Activated T-helper 1 cell treated with anti-CD3 and anti-CD28 coated beads, Interleukin-2, amount 50 U/mL, for 16 hours (primary cell): ENCODE measurements around the gene MTO1.
"Not testable (repeated sequence)": the region's sequence is repeated elsewhere in the genome, so short reads cannot be mapped to it uniquely, and the experiment has no call there.

ENCODE experiments used
- DNase-seq, 2 donors: peaks; one replicate each; pipeline ENCODE4 v3.0.0-alpha.2; 2020; ENCODE audit warnings: low read depth in 1 of 2, low spot score in 1 of 2

The MTO1 gene

GRCh38 chr6:73528897-73529296 lies 67.4 kb downstream of the MTO1 start:
- no peak for DNase-seq

GRCh38 chr6:73532293-73532692 lies 70.8 kb downstream of the MTO1 start:
- DNase-seq, result no peak

GRCh38 chr6:73534628-73535027 lies 73.1 kb downstream of the MTO1 start:
- no peak for DNase-seq

GRCh38 chr6:73537677-73538076 lies 76.1 kb downstream of the MTO1 start:
- DNase-seq, result no peak

GRCh38 chr6:73538116-73538779 lies 76.7 kb downstream of the MTO1 start:
- DNase-seq, result no peak

DNA sequence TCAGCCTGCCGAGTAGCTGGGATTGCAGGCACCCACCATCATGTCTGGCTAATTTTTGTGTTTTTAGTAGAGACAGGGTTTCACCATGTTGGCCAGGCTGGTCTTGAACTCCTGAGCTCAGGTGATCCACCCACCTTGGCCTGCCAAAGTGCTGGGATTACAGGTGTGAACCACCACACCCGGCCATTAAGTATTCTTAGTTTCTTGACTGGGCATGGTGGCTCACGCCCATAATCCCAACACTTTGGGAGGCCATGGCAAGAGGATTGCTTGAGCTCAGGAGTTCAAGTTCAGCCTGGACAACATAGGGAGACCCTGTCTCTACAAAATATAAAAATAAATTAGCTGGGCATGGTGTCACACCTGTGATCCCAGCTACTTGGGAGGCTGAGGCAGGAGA lies 80.9 kb downstream of the MTO1 start:
- not testable (repeated sequence) for DNase-seq

DNA sequence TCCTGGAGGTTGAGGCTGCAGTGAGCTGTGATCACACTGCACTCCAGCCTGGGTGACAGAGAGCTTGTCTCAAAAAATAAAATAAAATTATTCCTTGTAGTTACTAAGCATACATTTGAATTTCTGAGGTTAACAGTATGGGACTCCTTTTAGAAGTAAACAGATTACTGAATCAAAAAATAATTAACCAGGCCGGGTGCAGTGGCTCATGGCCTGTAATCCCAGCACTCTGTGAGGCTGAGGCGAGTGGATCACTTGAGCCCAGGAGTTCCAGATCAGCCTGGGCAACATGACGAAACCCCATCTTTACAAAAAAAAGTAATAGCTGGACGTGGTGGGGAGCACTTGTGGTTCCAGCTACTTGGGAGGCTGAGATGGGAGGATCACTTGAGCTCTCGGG lies 81.4 kb downstream of the MTO1 start:
- no peak for DNase-seq

GRCh38 chr6:73547036-73547435 lies 85.5 kb downstream of the MTO1 start:
- no peak for DNase-seq

DNA sequence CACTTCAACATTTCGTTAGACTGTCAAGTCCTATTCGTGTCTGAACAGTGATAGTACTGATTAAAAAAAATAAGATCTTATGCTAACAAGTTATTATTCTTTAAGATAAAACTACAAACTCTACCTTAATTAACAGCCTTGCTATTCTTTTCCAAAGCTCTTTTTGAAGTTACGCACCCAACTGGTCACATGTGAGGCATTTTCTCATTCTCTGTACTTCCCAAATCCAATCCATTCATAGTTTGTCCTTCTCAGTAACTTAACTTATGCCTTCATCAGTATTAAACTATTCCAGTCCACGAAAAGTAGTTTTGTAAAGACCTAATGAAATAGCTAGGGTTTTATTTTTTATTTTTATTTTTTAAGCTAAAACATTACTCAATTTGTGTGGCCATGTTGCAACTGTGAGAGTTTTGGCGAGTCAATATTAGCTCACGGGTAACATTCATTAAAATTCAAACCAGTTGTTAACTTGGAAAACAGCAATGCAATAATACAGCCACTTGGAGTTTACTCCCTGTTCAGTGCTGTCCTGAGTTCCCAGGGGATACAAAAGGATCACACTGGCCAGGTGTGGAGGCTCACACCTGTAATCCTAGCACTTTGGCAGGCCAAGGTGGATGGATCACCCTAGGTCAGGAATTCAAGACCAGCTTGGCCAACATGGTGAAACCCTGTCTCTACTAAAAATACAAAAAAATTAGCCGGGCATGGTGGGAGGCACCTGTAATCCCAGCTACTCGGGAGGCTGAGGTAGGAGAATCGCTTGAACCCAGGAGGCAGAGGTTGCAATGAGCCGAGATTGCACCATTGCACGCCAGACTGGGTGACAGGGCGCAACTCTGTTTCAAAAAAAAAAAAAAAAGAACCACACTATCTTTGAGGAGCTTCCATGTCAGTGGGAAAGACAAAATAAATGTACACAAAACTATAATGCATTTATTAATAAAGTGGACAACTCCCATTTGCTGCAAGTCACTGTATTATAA lies 87.2 kb downstream of the MTO1 start:
- DNase-seq, result no peak

- DNase-seq, result not testable (repeated sequence)
Measured at GRCh38 chr6:73551115-73551514, 89.6 kb downstream of the MTO1 start.

DNA sequence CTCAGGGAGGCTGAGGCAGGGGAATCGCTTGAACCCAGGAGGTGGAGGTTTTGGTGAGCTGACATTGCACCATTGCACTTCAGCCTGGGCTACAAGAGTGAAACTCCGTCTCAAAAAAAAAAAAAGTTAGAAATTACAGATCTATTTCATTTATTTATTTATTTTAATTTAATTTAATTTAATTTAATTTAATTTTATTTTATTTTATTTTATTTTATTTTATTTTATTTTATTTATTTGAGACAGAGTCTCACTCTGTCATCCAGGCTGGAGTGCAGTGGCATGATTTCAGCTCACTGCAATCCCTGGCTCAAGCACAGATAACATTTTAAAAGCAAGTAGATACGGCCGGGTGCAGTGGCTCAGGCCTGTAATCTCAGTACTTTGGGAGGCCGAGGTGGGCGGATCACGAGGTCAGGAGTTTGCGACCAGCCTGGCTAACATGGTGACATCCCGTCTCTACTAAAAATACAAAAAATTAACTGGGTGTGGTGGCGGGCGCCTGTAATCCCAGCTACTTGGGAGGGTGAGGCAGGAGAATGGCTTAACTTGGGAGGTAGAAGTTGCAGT lies 93.9 kb downstream of the MTO1 start:
- DNase-seq, result not testable (repeated sequence)

GRCh38 chr6:73556836-73557235 lies 95.3 kb downstream of the MTO1 start:
- no peak for DNase-seq
